T-cell (primary cell): ENCODE data around the gene DLX4. TPM values are rescaled to one million over a fixed set of nuclear protein-coding genes. Genes with fewer than 3 reads are reported as not detected.

ENCODE experiments used
- ATAC-seq, 4 experiments: fragments of 200-7000 bp in 3 of 4; fragments of 150-1000 bp in 1 of 4; cut with Tn5 transposase; replicated peaks in 1 of 4; 1 replicate in 3 of 4; 2 replicates in 1 of 4; pipeline ENCODE4 v1.10.0; 2021; ENCODE audit warnings: moderate library complexity in 3 of 4, mild to moderate bottlenecking in 2 of 4, moderate number of reproducible peaks in 1 of 4
- CTCF ChIA-PET, 2 donors: fragments of 300-600 bp; sonication (Branson Sonifier 250); formaldehyde crosslinking; loops; one replicate each; lab custom pipeline; 2022; ENCODE audit warnings: antibody characterized with exemption in 2 of 2; lab: Charles Lee
- POLR2A ChIA-PET, 2 donors: fragments of 300-600 bp; sonication (Branson Sonifier 250); formaldehyde crosslinking; loops; one replicate each; lab custom pipeline; 2022; ENCODE audit warnings: antibody characterized with exemption in 2 of 2; lab: Charles Lee
- DNase-seq, 35 experiments: peaks; one replicate each; pipeline versions ENCODE4 v3.0.0 to v3.0.0-alpha.2; 2013 to 2023
- H3K27ac ChIP-seq: one replicate; pipeline ENCODE4 v1.5.1; 2013; ENCODE audit warnings: low read length
- H3K27me3 ChIP-seq, 2 experiments: replicated peaks in 1 of 2; 1 replicate in 1 of 2; 2 replicates in 1 of 2; pipeline versions ENCODE4 v1.6.1 to v1.7.0; 2013; ENCODE audit warnings: low read length in 1 of 2, mixed read lengths in 1 of 2; ENCODE audit not compliant: control insufficient read depth in 2 of 2, insufficient read depth in 2 of 2; ENCODE audit errors: extremely low read depth in 1 of 2
- H3K36me3 ChIP-seq, 2 donors: 1 replicate in 1 of 2; 2 replicates in 1 of 2; pipeline versions ENCODE4 v1.6.1 to v1.7.0; 2013; ENCODE audit warnings: low read length in 1 of 2; ENCODE audit not compliant: control insufficient read depth in 2 of 2, insufficient read depth in 1 of 2; ENCODE audit errors: extremely low read depth in 1 of 2
- H3K4me1 ChIP-seq, 2 experiments: 1 replicate in 1 of 2; 2 replicates in 1 of 2; pipeline versions ENCODE4 v1.6.1 to v1.7.0; 2013; ENCODE audit warnings: low read length in 2 of 2, mixed read lengths in 1 of 2; ENCODE audit not compliant: insufficient read depth in 2 of 2, control insufficient read depth in 1 of 2; ENCODE audit errors: extremely low read depth in 1 of 2
- H3K4me3 ChIP-seq, 2 donors: 1 replicate in 1 of 2; 2 replicates in 1 of 2; pipeline versions ENCODE4 v1.5.1 to v1.7.0; 2013; ENCODE audit warnings: mild to moderate bottlenecking in 2 of 2, low read length in 1 of 2, moderate library complexity in 1 of 2; ENCODE audit not compliant: control insufficient read depth in 1 of 2; ENCODE audit errors: extremely low read depth in 1 of 2
- H3K9me3 ChIP-seq: 2 replicates; pipeline ENCODE4 v1.7.0; 2013
- H3K27ac Mint-ChIP-seq, 2 donors: one replicate each; pipeline ENCODE4 v1.8.0; 2020 to 2021; ENCODE audit warnings: mild to moderate bottlenecking in 2 of 2, mixed read lengths in 2 of 2
- H3K27me3 Mint-ChIP-seq, 2 donors: one replicate each; pipeline ENCODE4 v1.8.0; 2021 to 2022; ENCODE audit warnings: mixed read lengths in 2 of 2
- H3K36me3 Mint-ChIP-seq: one replicate; pipeline ENCODE4 v1.8.0; 2021; ENCODE audit warnings: mixed read lengths
- H3K4me1 Mint-ChIP-seq, 3 donors: one replicate each; pipeline ENCODE4 v1.8.0; 2020 to 2022; ENCODE audit warnings: mixed read lengths in 3 of 3, mild to moderate bottlenecking in 1 of 3
- H3K4me3 Mint-ChIP-seq, 3 donors: one replicate each; pipeline ENCODE4 v1.8.0; 2020 to 2022; ENCODE audit warnings: mild to moderate bottlenecking in 3 of 3, mixed read lengths in 3 of 3, moderate library complexity in 3 of 3
- H3K9me3 Mint-ChIP-seq, 3 donors: one replicate each; pipeline ENCODE4 v1.8.0; 2020 to 2022; ENCODE audit warnings: mixed read lengths in 3 of 3
- WGBS: methylation state at CpG from one replicate; pipeline ENCODE4 v1.1.5; 2013; ENCODE audit warnings: missing lambda C conversion rate; ENCODE audit not compliant: insufficient coverage; 5-methylcytosine and 5-hydroxymethylcytosine counted together
- total RNA-seq, 35 experiments: library from RNA in 6 of 35; stranded (reverse) in 6 of 35; fragments of 120-200 nt in 1 of 35; gene quantifications; one replicate each; pipeline versions ENCODE4 v1.2.1 to v1.2.4 and lab custom pipeline; 2013 to 2026

Gene DLX4
- 1 to 10 TPM in 1 of 5 donors, under 1 TPM in 4; 0.30 to 1.2 (median 0.79) TPM for total RNA-seq
- 0.24 TPM for total RNA-seq (2013)
- total RNA-seq (lab: John Stamatoyannopoulos, UW): 0 to 0.73 (median 0.17) reads per million in 29 experiments

DNA sequence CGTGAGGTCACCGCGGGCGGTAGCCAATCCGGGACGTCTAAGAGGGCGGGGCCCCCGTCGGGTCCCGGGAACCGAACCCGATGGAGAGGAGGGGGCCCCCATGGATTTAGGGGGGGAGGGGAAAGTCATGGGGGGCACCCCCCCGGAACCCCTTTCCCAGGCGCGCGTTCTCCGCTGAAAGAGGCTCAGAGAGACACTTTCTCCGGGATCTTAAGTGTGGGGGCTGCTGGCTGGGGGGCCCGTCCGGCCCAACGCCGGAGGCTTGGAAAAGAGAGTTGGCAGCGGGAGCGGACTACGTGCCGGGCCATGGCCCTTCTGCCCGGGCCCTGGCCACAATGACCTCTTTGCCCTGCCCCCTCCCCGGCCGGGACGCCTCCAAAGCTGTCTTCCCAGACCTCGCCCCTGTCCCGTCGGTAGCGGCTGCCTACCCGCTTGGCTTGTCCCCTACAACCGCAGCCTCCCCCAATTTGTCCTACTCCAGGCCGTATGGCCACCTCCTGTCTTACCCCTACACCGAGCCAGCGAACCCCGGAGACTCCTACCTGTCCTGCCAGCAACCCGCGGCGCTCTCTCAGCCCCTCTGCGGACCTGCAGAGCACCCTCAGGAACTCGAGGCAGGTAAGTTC, at the start of gene DLX4:
TSS of gene DLX4 (plus strand) at position 57 of the 626 bp plus-strand sequence. CDS start at position 336, 279 bp downstream.
- H3K9me3 Mint-ChIP-seq: no peaks in the 10 kb centered on the region
- H3K27me3 ChIP-seq: peaks cover 19 to 94% of the 10 kb centered on the region in 2 experiments
- ChIA-PET POLR2A (no interaction called here), CTCF (no interaction called here)
- no peak within 1 kb of the TSS for H3K27ac ChIP-seq
- peaks cover 8 to 55% of the 10 kb centered on the region in 2 experiments for H3K4me1 ChIP-seq
- peak within 1 kb of the TSS; percentile 81 to 88 (median 86) for H3K4me3 Mint-ChIP-seq
- DNase-seq (peak in 11 of 35 experiments; percentile 15 to 41 (median 27)), ATAC-seq (peak in 3 of 4 experiments; percentile 6 to 12 (median 7))
- H3K27me3 Mint-ChIP-seq: peaks cover 63 to 84% of the 10 kb centered on the region in 2 donors
- no peaks in the 10 kb centered on the region for H3K36me3 Mint-ChIP-seq
- 3% methylated on average over 33 of the region's 45 CpGs for WGBS
- H3K27ac Mint-ChIP-seq: peak within 1 kb of the TSS; percentile 43 to 48
- H3K9me3 ChIP-seq: no peaks in the 10 kb centered on the region
- H3K36me3 ChIP-seq: no peaks in the 10 kb centered on the region
- H3K4me3 ChIP-seq: peak within 1 kb of the TSS; percentile 72 to 90
- peaks cover 49 to 65% (median 54%) of the 10 kb centered on the region in 3 donors for H3K4me1 Mint-ChIP-seq

- CTCF ChIA-PET: no interaction called here
- H3K36me3 Mint-ChIP-seq: no peaks in the 10 kb centered on the region
- ATAC-seq (no peak), DNase-seq (no peak)
- 82% methylated on average over 5 of the region's 9 CpGs for WGBS
- no peaks in the 10 kb centered on the region for H3K36me3 ChIP-seq
- H3K27me3 ChIP-seq: peaks cover 4 to 48% of the 10 kb centered on the region in 2 experiments
- H3K4me1 ChIP-seq: no peaks in the 10 kb centered on the region
- H3K4me1 Mint-ChIP-seq: no peaks in the 10 kb centered on the region
- H3K9me3 ChIP-seq: no peaks in the 10 kb centered on the region
- H3K4me3 Mint-ChIP-seq: no peak overlapping the region
- POLR2A ChIA-PET: no interaction called here
- no peak overlapping the region for H3K4me3 ChIP-seq
- H3K27me3 Mint-ChIP-seq: peaks cover 28 to 39% of the 10 kb centered on the region in 2 donors
- H3K27ac ChIP-seq: no peak overlapping the region
- H3K27ac Mint-ChIP-seq: no peak overlapping the region
- H3K9me3 Mint-ChIP-seq: no peaks in the 10 kb centered on the region
Observed at GRCh38 chr17:49920030-49920769, 48.8 kb upstream of the DLX4 start.

- H3K4me1 Mint-ChIP-seq: no peaks in the 10 kb centered on the region
- CTCF ChIA-PET: no interaction called here
- no peaks in the 10 kb centered on the region for H3K9me3 Mint-ChIP-seq
- Histone ChIP-seq H3K4me1 (no peaks in the 10 kb centered on the region), H3K36me3 (no peaks in the 10 kb centered on the region), H3K27ac (no peak overlapping the region), H3K27me3 (peaks cover 0 to 43% of the 10 kb centered on the region in 2 experiments), H3K9me3 (no peaks in the 10 kb centered on the region), H3K4me3 (no peak overlapping the region)
- ATAC-seq (no peak), DNase-seq (no peak)
- no peak overlapping the region for H3K4me3 Mint-ChIP-seq
- no peaks in the 10 kb centered on the region for H3K36me3 Mint-ChIP-seq
- peaks cover 22 to 30% of the 10 kb centered on the region in 2 donors for H3K27me3 Mint-ChIP-seq
- H3K27ac Mint-ChIP-seq: peak overlapping the region in 1 of 2 donors; percentile 37
- WGBS: 81% methylated on average over 4 of the region's 4 CpGs
- POLR2A ChIA-PET: no interaction called here
Observed at GRCh38 chr17:49922095-49922494, 46.9 kb upstream of the DLX4 start.

DNA sequence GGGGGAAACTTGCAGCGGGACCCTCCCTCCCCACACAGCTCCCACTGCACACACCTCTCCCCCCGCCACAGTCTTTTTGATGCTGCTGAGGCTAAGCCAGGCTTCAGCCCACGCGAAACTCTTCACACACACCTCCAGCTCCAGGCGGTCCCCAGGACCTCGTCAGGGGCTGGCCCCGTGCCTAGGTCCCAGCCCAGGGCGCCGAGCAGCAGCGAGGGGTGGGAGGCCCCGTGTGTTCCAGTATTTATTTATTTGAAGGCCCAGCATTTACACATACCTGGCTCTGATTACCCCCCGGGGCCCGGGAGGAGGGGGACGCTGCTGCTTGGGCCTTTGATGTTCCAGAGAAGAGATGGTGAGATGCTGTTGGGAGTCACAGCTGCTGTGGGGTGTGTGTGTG, 44.9 kb upstream of the DLX4 start:
- Mint-ChIP-seq H3K4me1 (no peaks in the 10 kb centered on the region), H3K27me3 (peaks cover 24 to 33% of the 10 kb centered on the region in 2 donors), H3K4me3 (no peak overlapping the region), H3K36me3 (no peaks in the 10 kb centered on the region), H3K27ac (no peak overlapping the region), H3K9me3 (no peaks in the 10 kb centered on the region)
- DNase-seq: no peak
- 71% methylated on average over 10 of the region's 14 CpGs for WGBS
- Histone ChIP-seq H3K9me3 (no peaks in the 10 kb centered on the region), H3K4me1 (no peaks in the 10 kb centered on the region), H3K27ac (no peak overlapping the region), H3K4me3 (no peak overlapping the region), H3K36me3 (no peaks in the 10 kb centered on the region), H3K27me3 (peaks cover 2 to 48% of the 10 kb centered on the region in 2 experiments)
- no peak for ATAC-seq
- ChIA-PET POLR2A (no interaction called here), CTCF (no interaction called here)

GRCh38 chr17:49924589-49924988, 44.4 kb upstream of the DLX4 start:
- Mint-ChIP-seq H3K4me3 (no peak overlapping the region), H3K27me3 (peaks cover 24 to 33% of the 10 kb centered on the region in 2 donors), H3K9me3 (no peaks in the 10 kb centered on the region), H3K36me3 (no peaks in the 10 kb centered on the region), H3K27ac (no peak overlapping the region), H3K4me1 (no peaks in the 10 kb centered on the region)
- no peak for ATAC-seq
- Histone ChIP-seq H3K4me1 (no peaks in the 10 kb centered on the region), H3K9me3 (no peaks in the 10 kb centered on the region), H3K36me3 (no peaks in the 10 kb centered on the region), H3K4me3 (no peak overlapping the region), H3K27me3 (peaks cover 2 to 51% of the 10 kb centered on the region in 2 experiments), H3K27ac (no peak overlapping the region)
- no peak for DNase-seq
- 63% methylated on average over 5 of the region's 7 CpGs for WGBS
- CTCF ChIA-PET: no interaction called here
- POLR2A ChIA-PET: no interaction called here

GRCh38 chr17:49925921-49926320, 43.1 kb upstream of the DLX4 start:
- Histone ChIP-seq H3K36me3 (no peaks in the 10 kb centered on the region), H3K9me3 (no peaks in the 10 kb centered on the region), H3K4me3 (no peak overlapping the region), H3K4me1 (no peaks in the 10 kb centered on the region), H3K27ac (no peak overlapping the region), H3K27me3 (peaks cover 2 to 45% of the 10 kb centered on the region in 2 experiments)
- DNase-seq (no peak), ATAC-seq (no peak)
- Mint-ChIP-seq H3K36me3 (no peaks in the 10 kb centered on the region), H3K27me3 (peaks cover 24 to 45% of the 10 kb centered on the region in 2 donors), H3K4me3 (no peak overlapping the region), H3K4me1 (no peaks in the 10 kb centered on the region), H3K27ac (no peak overlapping the region), H3K9me3 (no peaks in the 10 kb centered on the region)
- 81% methylated on average over 9 of the region's 9 CpGs for WGBS
- ChIA-PET POLR2A (no interaction called here), CTCF (no interaction called here)
